T follicular helper cell (primary cell): ENCODE results near the gene CAP1.
A peak's percentile ranks its signal among the peaks of the same experiment; 100 is the strongest.
"Not testable (repeated sequence)": the region's sequence is repeated elsewhere in the genome, so short reads cannot be mapped to it uniquely, and the experiment has no call there.

Experiments used
- DNase-seq: peaks from one replicate; pipeline ENCODE4 v3.0.0-alpha.2; 2020; ENCODE audit warnings: low read depth

The CAP1 gene

GRCh38 chr1:40032240-40032891 lies 8.2 kb upstream of the CAP1 start:
- peak; percentile 31 for DNase-seq

- DNase-seq: no peak
Observed at GRCh38 chr1:40034869-40035268, 5.7 kb upstream of the CAP1 start.

- no peak for DNase-seq
Observed at GRCh38 chr1:40036574-40036973, 4.0 kb upstream of the CAP1 start.

- not testable (repeated sequence) for DNase-seq
Observed at GRCh38 chr1:40037254-40037653, 3.3 kb upstream of the CAP1 start.

GRCh38 chr1:40038697-40039096 lies 1.8 kb upstream of the CAP1 start:
- DNase-seq: no peak

GRCh38 chr1:40039245-40039756 lies 1.2 kb upstream of the CAP1 start:
- no peak for DNase-seq

- DNase-seq: peak; percentile 33
Observed at GRCh38 chr1:40039757-40040510, 595 bp upstream of the CAP1 start.

- DNase-seq: no peak
Observed at GRCh38 chr1:40041466-40041838, 923 bp downstream of the CAP1 start.

GRCh38 chr1:40042341-40042740 lies 1.8 kb downstream of the CAP1 start:
- no peak for DNase-seq

GRCh38 chr1:40044110-40044509 lies 3.6 kb downstream of the CAP1 start:
- no peak for DNase-seq

- DNase-seq: no peak
Observed at GRCh38 chr1:40045182-40045581, 4.7 kb downstream of the CAP1 start.

GRCh38 chr1:40045766-40046165 lies 5.2 kb downstream of the CAP1 start:
- no peak for DNase-seq

- DNase-seq: no peak
Observed at GRCh38 chr1:40047276-40047675, 6.7 kb downstream of the CAP1 start.

GRCh38 chr1:40047769-40048168 lies 7.2 kb downstream of the CAP1 start:
- no peak for DNase-seq

- DNase-seq: no peak
Observed at GRCh38 chr1:40049725-40050124, 9.2 kb downstream of the CAP1 start.

- no peak for DNase-seq
Observed at GRCh38 chr1:40050863-40051262, 10.3 kb downstream of the CAP1 start.

GRCh38 chr1:40053138-40053887 lies 12.8 kb downstream of the CAP1 start:
- no peak for DNase-seq

GRCh38 chr1:40056519-40057309 lies 16.2 kb downstream of the CAP1 start:
- DNase-seq: no peak

GRCh38 chr1:40057310-40058030 lies 16.9 kb downstream of the CAP1 start:
- DNase-seq: no peak

- no peak for DNase-seq
Observed at GRCh38 chr1:40058097-40058452, 17.5 kb downstream of the CAP1 start.
